Loucy (cell line): Measurements from ENCODE around the gene DPP3.

ENCODE experiments used
- EZH2phosphoT487 ChIP-seq: fragments of 200-600 bp; IDR thresholded peaks from 2 replicates; pipeline ENCODE4 v1.6.1; 2018; ENCODE audit warnings: antibody characterized with exemption, mild to moderate bottlenecking, moderate library complexity, borderline replicate concordance
- TF ChIP-seq, protein P1 (sequence below): fragments of 200-600 bp; sonication (generic); conservative IDR thresholded peaks from 2 replicates; pipeline ENCODE4 v1.5.1; 2014; ENCODE audit warnings: mild to moderate bottlenecking, antibody characterized with exemption, low read length

DNA sequence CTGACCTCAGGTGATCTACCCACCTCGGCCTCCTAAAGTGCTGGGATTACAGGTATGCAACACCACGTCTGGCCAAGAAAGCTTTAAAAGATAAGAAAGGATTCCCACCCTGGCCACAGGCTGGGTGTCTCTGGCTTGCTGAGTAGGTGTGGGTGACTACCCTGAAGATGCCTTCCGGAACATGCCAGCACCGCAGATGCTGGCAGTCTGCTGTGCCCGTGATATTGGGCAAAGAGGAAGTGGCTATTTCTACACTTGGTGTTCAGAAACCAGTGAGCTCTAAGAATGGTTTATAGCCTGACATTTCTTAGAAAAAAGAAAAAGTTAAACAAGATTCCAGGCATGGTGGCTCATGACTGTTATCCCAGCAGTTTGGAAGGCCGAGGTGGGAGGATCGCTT is 47.6 kb upstream of the DPP3 start:
- TF ChIP-seq, protein P1, sequence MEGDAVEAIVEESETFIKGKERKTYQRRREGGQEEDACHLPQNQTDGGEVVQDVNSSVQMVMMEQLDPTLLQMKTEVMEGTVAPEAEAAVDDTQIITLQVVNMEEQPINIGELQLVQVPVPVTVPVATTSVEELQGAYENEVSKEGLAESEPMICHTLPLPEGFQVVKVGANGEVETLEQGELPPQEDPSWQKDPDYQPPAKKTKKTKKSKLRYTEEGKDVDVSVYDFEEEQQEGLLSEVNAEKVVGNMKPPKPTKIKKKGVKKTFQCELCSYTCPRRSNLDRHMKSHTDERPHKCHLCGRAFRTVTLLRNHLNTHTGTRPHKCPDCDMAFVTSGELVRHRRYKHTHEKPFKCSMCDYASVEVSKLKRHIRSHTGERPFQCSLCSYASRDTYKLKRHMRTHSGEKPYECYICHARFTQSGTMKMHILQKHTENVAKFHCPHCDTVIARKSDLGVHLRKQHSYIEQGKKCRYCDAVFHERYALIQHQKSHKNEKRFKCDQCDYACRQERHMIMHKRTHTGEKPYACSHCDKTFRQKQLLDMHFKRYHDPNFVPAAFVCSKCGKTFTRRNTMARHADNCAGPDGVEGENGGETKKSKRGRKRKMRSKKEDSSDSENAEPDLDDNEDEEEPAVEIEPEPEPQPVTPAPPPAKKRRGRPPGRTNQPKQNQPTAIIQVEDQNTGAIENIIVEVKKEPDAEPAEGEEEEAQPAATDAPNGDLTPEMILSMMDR: no peak
- no peak for TF ChIP-seq EZH2phosphoT487
